Erythroblast (primary cell): ENCODE measurements around the gene METTL5.

Source experiments
- GATA1 ChIP-seq: IDR thresholded peaks from 2 replicates; pipeline ENCODE4 v1.6.1; 2011; ENCODE audit warnings: low read depth, mild to moderate bottlenecking, control low read depth, low read length, moderate library complexity
- POLR2A ChIP-seq: IDR thresholded peaks from 2 replicates; pipeline ENCODE4 v1.6.1; 2011; ENCODE audit warnings: mild to moderate bottlenecking, low read length

DNA sequence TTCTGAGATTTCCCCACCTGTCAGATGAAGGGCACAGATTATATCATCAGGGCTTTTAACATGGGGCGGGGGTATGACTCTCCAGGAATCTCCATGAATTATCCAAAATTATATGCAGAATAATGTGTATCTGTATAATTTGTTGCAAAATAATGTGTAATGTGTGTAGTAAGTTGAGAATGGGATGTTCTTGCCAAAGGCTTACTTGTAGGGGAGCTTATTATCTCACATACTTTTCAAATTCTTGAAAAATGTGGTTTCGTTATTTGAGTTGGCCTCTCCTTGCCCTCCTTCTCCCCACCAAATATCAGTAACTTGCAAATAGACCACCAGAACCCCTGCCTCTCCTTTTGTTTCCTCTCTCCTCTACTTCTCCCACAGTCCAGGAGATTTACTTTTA, 38.1 kb upstream of the METTL5 start:
- TF ChIP-seq POLR2A = no peak
- TF ChIP-seq GATA1 = no peak
